OCI-LY7 (cell line): ENCODE measurements around the gene IKZF3. TPM values are rescaled to one million over a fixed set of nuclear protein-coding genes. Genes with fewer than 3 reads are reported as not detected.

Source experiments
- BruUV-seq: library from RNA; stranded (reverse); fragments of 400-500 nt; replicated peaks from 2 replicates; lab custom pipeline; 2021; lab: Mats Ljungman, UMichigan
- CTCF ChIA-PET: fragments of 300-600 bp; sonication (Branson Sonifier 250); formaldehyde crosslinking; loops from one replicate; lab custom pipeline; 2022; ENCODE audit warnings: antibody characterized with exemption; ENCODE audit not compliant: unreplicated experiment; lab: Charles Lee
- POLR2A ChIA-PET: fragments of 300-600 bp; sonication (Branson Sonifier 250); formaldehyde crosslinking; loops from one replicate; lab custom pipeline; 2022; ENCODE audit warnings: antibody characterized with exemption; lab: Charles Lee
- DNase-seq: peaks from one replicate; pipeline ENCODE4 v3.0.0-alpha.2; 2015; ENCODE audit warnings: low spot score
- H2AFZ ChIP-seq: fragments of 200-600 bp; sonication (generic), shearing (Covaris generic); 2 replicates; pipeline ENCODE4 v1.6.1; 2014; ENCODE audit warnings: mild to moderate bottlenecking, antibody characterized with exemption, low read length, moderate library complexity
- H3K27ac ChIP-seq: fragments of 200-600 bp; sonication (generic); 2 replicates; pipeline ENCODE4 v1.5.1; 2014; ENCODE audit warnings: mixed run types, low read depth, mild to moderate bottlenecking, moderate library complexity, low read length, inconsistent platforms; ENCODE audit not compliant: poor library complexity, severe bottlenecking
- H3K36me3 ChIP-seq: fragments of 200-600 bp; sonication (generic); 2 replicates; pipeline ENCODE4 v1.6.1; 2014; ENCODE audit warnings: mild to moderate bottlenecking, antibody characterized with exemption, low read length, moderate library complexity, mixed read lengths; ENCODE audit not compliant: insufficient read depth
- H3K4me1 ChIP-seq: fragments of 200-600 bp; sonication (generic); 2 replicates; pipeline ENCODE4 v1.5.1; 2014; ENCODE audit warnings: mild to moderate bottlenecking, low read length; ENCODE audit not compliant: insufficient read depth, poor library complexity, severe bottlenecking
- H3K4me2 ChIP-seq: fragments of 200-600 bp; sonication (generic); 2 replicates; pipeline ENCODE4 v1.6.1; 2014; ENCODE audit warnings: mild to moderate bottlenecking, low read length
- H3K4me3 ChIP-seq: fragments of 200-600 bp; sonication (generic); 2 replicates; pipeline ENCODE4 v1.5.1; 2014; ENCODE audit warnings: mild to moderate bottlenecking, low read depth, low read length; ENCODE audit not compliant: poor library complexity, severe bottlenecking
- H3K79me2 ChIP-seq: fragments of 200-600 bp; sonication (generic); 2 replicates; pipeline ENCODE4 v1.6.1; 2016; ENCODE audit warnings: low read depth, mild to moderate bottlenecking, low read length, moderate library complexity, mixed read lengths; ENCODE audit not compliant: insufficient read depth
- H3K9me2 ChIP-seq: fragments of 200-600 bp; sonication (generic); 2 replicates; pipeline ENCODE4 v1.6.1; 2016; ENCODE audit warnings: mild to moderate bottlenecking, low read length, mixed read lengths; ENCODE audit not compliant: insufficient read depth
- H3K9me3 ChIP-seq: fragments of 200-600 bp; sonication (generic); 2 replicates; pipeline ENCODE4 v1.6.1; 2014; ENCODE audit warnings: mild to moderate bottlenecking, mixed run types, low read length, mixed read lengths
- H4K20me1 ChIP-seq: fragments of 200-600 bp; sonication (generic); 2 replicates; pipeline ENCODE4 v1.6.1; 2014; ENCODE audit warnings: mild to moderate bottlenecking, antibody characterized with exemption, low read length, moderate library complexity, mixed read lengths; ENCODE audit not compliant: insufficient read depth
- EZH2phosphoT487 ChIP-seq: fragments of 200-600 bp; sonication (generic); IDR thresholded peaks from 2 replicates; pipeline ENCODE4 v1.6.1; 2018; ENCODE audit warnings: low read depth, borderline replicate concordance, mild to moderate bottlenecking, mixed run types, antibody characterized with exemption, low read length, moderate library complexity, mixed read lengths
- intact Hi-C: fragments of 100-400 bp; cut with micrococcal nuclease; formaldehyde crosslinking; loops from one replicate; pipeline ENCODE4 v1.10.0; 2022; ENCODE audit not compliant: unreplicated experiment
- total RNA-seq, 2 experiments: library from RNA; depleted of rRNA in 1 of 2; stranded (reverse); fragments of >200 nt in 1 of 2; shearing (Covaris generic) in 1 of 2; gene quantifications; 2 replicates each; pipeline ENCODE4 v1.2.3, GENCODE V29; 2014 to 2022
- TF ChIP-seq, protein P1 (sequence below): fragments of 200-600 bp; sonication (generic); conservative IDR thresholded peaks from 2 replicates; pipeline ENCODE4 v1.5.1; 2014; ENCODE audit warnings: mild to moderate bottlenecking, antibody characterized with exemption, low read length, moderate library complexity, mixed read lengths

The IKZF3 gene
- total RNA-seq, 2 experiments from 2014 or later = 54.7 to 134 TPM

DNA sequence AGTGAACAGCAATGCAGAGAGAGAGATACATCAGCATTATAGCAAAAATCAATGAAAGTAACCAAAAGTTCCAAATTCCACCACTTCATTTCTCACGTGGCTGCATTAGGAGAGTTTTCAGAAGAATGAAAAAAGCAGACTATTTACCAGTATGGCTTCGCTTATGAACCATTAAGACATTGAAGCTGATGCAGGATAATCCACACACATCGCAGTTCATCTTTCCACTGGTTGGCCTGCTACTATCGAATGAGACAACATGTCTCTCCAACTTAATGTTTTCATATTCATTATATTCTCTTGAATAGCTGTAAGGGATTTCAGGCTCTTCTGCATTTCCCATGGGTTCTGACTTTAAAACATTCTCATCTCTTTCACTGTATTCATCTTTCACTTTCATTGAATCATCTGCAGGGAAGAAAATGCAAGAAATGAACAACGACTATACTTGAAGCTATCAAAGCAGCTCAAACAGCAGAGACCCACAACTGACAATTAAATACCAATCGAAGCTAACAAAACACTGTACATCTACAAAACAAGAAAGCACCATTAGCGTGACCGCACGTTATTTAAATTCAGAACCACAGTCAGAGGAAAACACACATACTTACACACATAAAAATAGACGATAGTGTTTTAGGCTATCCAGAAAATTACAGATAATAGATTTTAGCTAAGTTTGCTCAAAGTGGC, 71.4 kb downstream of the IKZF3 start:
- Histone ChIP-seq H3K9me3 (no peaks in the 10 kb centered on the region), H3K9me2 (no peaks in the 10 kb centered on the region), H3K36me3 (peaks cover 50% of the 10 kb centered on the region), H3K27ac (peak overlapping the region; percentile 99), H3K4me1 (peaks cover 92% of the 10 kb centered on the region), H2AFZ (peak overlapping the region; percentile 1; the same call in 1 of the 2 replicates), H3K79me2 (peaks cover 50% of the 10 kb centered on the region; the same call in 1 of the 2 replicates), H4K20me1 (no peaks in the 10 kb centered on the region), H3K4me3 (peak overlapping the region; percentile 52), H3K4me2 (peak overlapping the region; percentile 71)
- POLR2A ChIA-PET = interaction anchor here (0.7 to 6.1 kb wide), 8 partner anchors 10 to 69 kb away, joined by 3 to 70 read pairs (median 11); partner anchors contain the start of gene IKZF3
- DNase-seq = peak; percentile 45
- no TSS peak for BruUV-seq
- TF ChIP-seq, protein P1, sequence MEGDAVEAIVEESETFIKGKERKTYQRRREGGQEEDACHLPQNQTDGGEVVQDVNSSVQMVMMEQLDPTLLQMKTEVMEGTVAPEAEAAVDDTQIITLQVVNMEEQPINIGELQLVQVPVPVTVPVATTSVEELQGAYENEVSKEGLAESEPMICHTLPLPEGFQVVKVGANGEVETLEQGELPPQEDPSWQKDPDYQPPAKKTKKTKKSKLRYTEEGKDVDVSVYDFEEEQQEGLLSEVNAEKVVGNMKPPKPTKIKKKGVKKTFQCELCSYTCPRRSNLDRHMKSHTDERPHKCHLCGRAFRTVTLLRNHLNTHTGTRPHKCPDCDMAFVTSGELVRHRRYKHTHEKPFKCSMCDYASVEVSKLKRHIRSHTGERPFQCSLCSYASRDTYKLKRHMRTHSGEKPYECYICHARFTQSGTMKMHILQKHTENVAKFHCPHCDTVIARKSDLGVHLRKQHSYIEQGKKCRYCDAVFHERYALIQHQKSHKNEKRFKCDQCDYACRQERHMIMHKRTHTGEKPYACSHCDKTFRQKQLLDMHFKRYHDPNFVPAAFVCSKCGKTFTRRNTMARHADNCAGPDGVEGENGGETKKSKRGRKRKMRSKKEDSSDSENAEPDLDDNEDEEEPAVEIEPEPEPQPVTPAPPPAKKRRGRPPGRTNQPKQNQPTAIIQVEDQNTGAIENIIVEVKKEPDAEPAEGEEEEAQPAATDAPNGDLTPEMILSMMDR = no peak; the same call in 1 of the 2 replicates
- no peak for TF ChIP-seq EZH2phosphoT487
- CTCF ChIA-PET = interaction anchor here (0.5 to 1.7 kb wide), 4 partner anchors 12 to 236 kb away, joined by 3 to 5 read pairs (median 4); no protein-coding TSS in a partner anchor
- intact Hi-C loops = no loop called here

DNA sequence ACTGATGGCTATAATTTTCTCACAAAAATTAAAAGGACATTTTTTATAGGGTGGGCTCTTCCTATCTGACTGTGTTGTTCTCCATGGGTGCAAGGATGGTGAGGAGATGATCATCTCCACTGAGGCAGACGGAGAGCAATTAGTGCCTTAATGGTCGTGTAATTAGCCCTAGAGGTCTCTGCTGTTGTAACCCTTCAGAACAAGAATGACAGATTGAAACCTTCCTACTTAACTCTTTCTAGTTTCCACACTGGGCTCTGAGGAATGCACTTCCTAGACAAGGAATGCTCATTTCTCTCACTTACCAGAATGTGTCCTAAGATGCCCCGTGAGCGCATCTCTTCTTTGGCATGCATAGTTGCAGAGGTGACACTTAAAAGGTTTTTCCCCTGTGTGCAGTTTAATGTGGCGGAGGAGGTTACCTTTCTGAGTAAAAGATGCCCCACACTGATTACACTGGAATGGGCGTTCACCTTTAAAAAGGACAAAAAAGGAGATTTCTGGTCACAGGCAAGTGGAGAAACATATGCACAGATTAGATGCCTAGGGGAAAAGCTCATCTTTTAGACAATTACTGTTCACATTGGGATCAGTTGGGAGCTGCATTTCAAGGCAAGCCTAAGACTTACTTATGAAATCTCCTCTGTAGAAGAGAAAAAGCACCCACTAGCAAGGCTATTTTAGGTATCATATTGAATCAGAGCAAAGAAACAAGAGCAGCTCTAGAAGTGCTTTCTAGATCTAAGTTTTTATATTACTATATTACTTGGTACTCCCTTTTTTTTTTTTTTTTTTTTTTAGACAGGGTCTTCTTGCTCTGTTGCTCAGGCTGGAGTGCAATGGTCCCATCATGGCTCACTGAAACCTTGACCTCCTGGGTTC, 72.8 kb downstream of the IKZF3 start:
- CTCF ChIA-PET = no interaction called here
- Histone ChIP-seq H3K36me3 (peaks cover 63% of the 10 kb centered on the region), H3K4me2 (peak overlapping the region; percentile 71), H3K79me2 (peaks cover 60% of the 10 kb centered on the region; the same call in 1 of the 2 replicates), H3K9me2 (no peaks in the 10 kb centered on the region), H4K20me1 (no peaks in the 10 kb centered on the region), H3K4me3 (peak overlapping the region; percentile 52), H3K4me1 (peaks cover 93% of the 10 kb centered on the region), H3K27ac (peak overlapping the region; percentile 99), H3K9me3 (no peaks in the 10 kb centered on the region), H2AFZ (no peak overlapping the region; the same call in 1 of the 2 replicates)
- no peak for TF ChIP-seq EZH2phosphoT487
- TF ChIP-seq, protein P1 = no peak
- no peak for DNase-seq
- intact Hi-C loops = no loop called here
- BruUV-seq = no TSS peak
- POLR2A ChIA-PET = interaction anchor here (0.6 to 6.1 kb wide), 7 partner anchors 9 to 102 kb away, joined by 3 to 70 read pairs (median 9); partner anchors contain the start of gene IKZF3
